HL-60 (cell line): Measurements from ENCODE around the gene OSBPL10.

Experiments used
- DNase-seq, 2 experiments: peaks; one replicate each; pipeline ENCODE4 v3.0.0-alpha.2; 2010 to 2020; ENCODE audit warnings: low read depth in 1 of 2, low spot score in 1 of 2
- H3K27ac ChIP-seq: fragments of 250-450 bp; sonication (Bioruptor Pico); replicated peaks from 2 replicates; pipeline ENCODE4 v1.5.1; 2020; ENCODE audit warnings: mild to moderate bottlenecking, moderate library complexity
- H3K27me3 ChIP-seq: fragments of 250-450 bp; sonication (Bioruptor Pico); 2 replicates; pipeline ENCODE4 v1.5.1; 2021; ENCODE audit warnings: mild to moderate bottlenecking, moderate library complexity; ENCODE audit not compliant: insufficient read depth, poor library complexity, severe bottlenecking
- H3K4me3 ChIP-seq: replicated peaks from 2 replicates; pipeline ENCODE4 v1.5.1; 2011; ENCODE audit warnings: mild to moderate bottlenecking, control low read depth, low read length; ENCODE audit not compliant: insufficient read depth
- CTCF ChIP-seq: IDR thresholded peaks from one replicate; pipeline ENCODE4 v1.5.1; 2011; ENCODE audit warnings: low read length, control low read depth, inconsistent platforms; ENCODE audit not compliant: insufficient read depth
- GABPA ChIP-seq: IDR thresholded peaks from 2 replicates; pipeline ENCODE4 v1.6.1; 2012; ENCODE audit warnings: low read depth
- POLR2AphosphoS5 ChIP-seq: IDR thresholded peaks from 2 replicates; pipeline ENCODE4 v1.6.1; 2012; ENCODE audit warnings: low read depth
- SPI1 ChIP-seq: IDR thresholded peaks from 2 replicates; pipeline ENCODE4 v1.6.1; 2012; ENCODE audit warnings: low read depth, mild to moderate bottlenecking, borderline replicate concordance
- TF ChIP-seq, protein P1 (sequence below): IDR thresholded peaks from 2 replicates; pipeline ENCODE4 v1.6.1; 2012; ENCODE audit warnings: low read depth; ENCODE audit not compliant: insufficient replicate concordance

The OSBPL10 gene

GRCh38 chr3:31648286-31648968 lies 332.6 kb downstream of the OSBPL10 start:
- DNase-seq, result no peak
- H3K27me3 ChIP-seq, result no peaks in the 10 kb centered on the region
- H3K4me3 ChIP-seq, result no peak overlapping the region
- no peak overlapping the region for H3K27ac ChIP-seq
- TF ChIP-seq POLR2AphosphoS5, result peak; percentile 20; the same call in 1 of the 2 replicates
- no peak for TF ChIP-seq SPI1

GRCh38 chr3:31645256-31645655 lies 335.8 kb downstream of the OSBPL10 start:
- no peak for DNase-seq
- Histone ChIP-seq H3K27ac (no peak overlapping the region), H3K27me3 (no peaks in the 10 kb centered on the region), H3K4me3 (no peak overlapping the region)
- TF ChIP-seq, protein P1, sequence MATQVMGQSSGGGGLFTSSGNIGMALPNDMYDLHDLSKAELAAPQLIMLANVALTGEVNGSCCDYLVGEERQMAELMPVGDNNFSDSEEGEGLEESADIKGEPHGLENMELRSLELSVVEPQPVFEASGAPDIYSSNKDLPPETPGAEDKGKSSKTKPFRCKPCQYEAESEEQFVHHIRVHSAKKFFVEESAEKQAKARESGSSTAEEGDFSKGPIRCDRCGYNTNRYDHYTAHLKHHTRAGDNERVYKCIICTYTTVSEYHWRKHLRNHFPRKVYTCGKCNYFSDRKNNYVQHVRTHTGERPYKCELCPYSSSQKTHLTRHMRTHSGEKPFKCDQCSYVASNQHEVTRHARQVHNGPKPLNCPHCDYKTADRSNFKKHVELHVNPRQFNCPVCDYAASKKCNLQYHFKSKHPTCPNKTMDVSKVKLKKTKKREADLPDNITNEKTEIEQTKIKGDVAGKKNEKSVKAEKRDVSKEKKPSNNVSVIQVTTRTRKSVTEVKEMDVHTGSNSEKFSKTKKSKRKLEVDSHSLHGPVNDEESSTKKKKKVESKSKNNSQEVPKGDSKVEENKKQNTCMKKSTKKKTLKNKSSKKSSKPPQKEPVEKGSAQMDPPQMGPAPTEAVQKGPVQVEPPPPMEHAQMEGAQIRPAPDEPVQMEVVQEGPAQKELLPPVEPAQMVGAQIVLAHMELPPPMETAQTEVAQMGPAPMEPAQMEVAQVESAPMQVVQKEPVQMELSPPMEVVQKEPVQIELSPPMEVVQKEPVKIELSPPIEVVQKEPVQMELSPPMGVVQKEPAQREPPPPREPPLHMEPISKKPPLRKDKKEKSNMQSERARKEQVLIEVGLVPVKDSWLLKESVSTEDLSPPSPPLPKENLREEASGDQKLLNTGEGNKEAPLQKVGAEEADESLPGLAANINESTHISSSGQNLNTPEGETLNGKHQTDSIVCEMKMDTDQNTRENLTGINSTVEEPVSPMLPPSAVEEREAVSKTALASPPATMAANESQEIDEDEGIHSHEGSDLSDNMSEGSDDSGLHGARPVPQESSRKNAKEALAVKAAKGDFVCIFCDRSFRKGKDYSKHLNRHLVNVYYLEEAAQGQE, result no peak
- no peak for TF ChIP-seq GABPA
- TF ChIP-seq SPI1, result no peak
- TF ChIP-seq CTCF, result no peak
- TF ChIP-seq POLR2AphosphoS5, result no peak

DNA sequence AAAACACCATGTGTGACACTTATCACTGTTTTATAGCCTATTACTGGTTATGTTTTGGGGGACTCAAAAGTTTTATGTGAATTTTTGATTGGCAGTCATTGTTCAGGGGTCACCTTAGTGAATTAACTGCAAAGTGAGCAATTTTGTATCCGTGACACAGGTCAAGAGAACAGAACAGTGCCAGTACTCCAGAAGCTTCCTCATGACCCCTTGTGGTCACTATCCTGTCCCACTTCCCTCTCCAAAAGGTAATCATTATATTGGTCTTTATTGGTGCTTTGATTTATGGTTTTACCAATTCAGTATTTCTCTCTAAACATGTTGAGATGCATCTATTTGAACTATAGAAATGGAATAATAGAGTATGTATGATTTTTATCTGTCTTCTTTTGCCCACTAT lies 341.2 kb downstream of the OSBPL10 start:
- Histone ChIP-seq H3K27me3 (no peaks in the 10 kb centered on the region), H3K27ac (no peak overlapping the region), H3K4me3 (no peak overlapping the region)
- TF ChIP-seq CTCF (no peak), POLR2AphosphoS5 (no peak), GABPA (no peak)
- DNase-seq, result no peak

DNA sequence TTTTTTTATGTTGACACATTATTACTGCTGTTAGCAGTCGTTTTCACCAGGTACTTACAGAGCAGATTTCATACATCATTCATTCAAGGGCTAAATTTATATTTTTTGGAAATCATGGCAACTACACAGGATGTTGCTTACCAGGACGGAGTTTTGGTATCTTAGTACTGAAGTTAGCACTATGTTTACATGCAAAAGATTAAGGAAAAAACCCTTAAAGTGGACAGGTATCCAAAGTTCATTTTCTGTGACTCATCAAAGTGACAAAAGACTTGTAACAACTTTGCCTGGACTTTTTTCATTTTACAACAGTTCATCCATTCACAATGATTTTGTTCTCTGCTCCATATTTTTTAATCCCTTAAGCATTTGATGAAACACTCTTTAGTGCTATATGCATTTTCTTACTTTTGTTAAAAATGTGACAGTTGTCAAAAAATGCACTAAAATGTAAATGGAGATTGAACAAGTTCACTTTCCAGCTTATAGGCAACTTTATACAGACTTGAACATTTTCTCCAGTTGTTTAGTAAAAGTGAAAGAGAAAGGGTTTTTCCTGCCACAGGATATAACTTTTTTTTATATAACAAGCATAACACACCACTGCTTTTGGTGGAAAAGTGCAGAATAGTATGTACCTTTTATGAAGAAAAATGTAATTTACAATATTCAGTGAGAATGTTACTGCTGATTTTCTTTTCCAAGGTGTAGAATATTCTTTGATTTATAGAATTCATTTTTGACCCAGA lies 344.2 kb downstream of the OSBPL10 start:
- Histone ChIP-seq H3K27me3 (no peaks in the 10 kb centered on the region), H3K4me3 (no peak overlapping the region), H3K27ac (no peak overlapping the region)
- DNase-seq, result no peak
- TF ChIP-seq GABPA (no peak), CTCF (no peak), SPI1 (no peak), POLR2AphosphoS5 (no peak)
- TF ChIP-seq, protein P1, result no peak
